Subcutaneous abdominal adipose tissue (tissue), 5 donors: Measurements from ENCODE around the gene TTC28.
"Not testable (repeated sequence)": the region's sequence is repeated elsewhere in the genome, so short reads cannot be mapped to it uniquely, and the experiment has no call there.

ENCODE experiments used
- H3K27ac ChIP-seq: one replicate; pipeline ENCODE4 v1.7.0; 2013; ENCODE audit warnings: low read depth, mild to moderate bottlenecking, inconsistent platforms, low read length, moderate library complexity
- H3K27me3 ChIP-seq, 5 donors: one replicate each; pipeline ENCODE4 v1.7.0; 2013; ENCODE audit warnings: low read length in 5 of 5, inconsistent platforms in 1 of 5; ENCODE audit not compliant: control insufficient read depth in 5 of 5, insufficient read depth in 4 of 5
- H3K36me3 ChIP-seq, 5 donors: one replicate each; pipeline ENCODE4 v1.7.0; 2013; ENCODE audit warnings: low read length in 5 of 5; ENCODE audit not compliant: control insufficient read depth in 5 of 5, insufficient read depth in 5 of 5
- H3K4me1 ChIP-seq, 5 donors: one replicate each; pipeline ENCODE4 v1.7.0; 2013; ENCODE audit warnings: low read length in 5 of 5, mild to moderate bottlenecking in 3 of 5, moderate library complexity in 1 of 5; ENCODE audit not compliant: control insufficient read depth in 5 of 5, insufficient read depth in 5 of 5
- H3K4me3 ChIP-seq, 5 donors: one replicate each; pipeline ENCODE4 v1.7.0; 2013; ENCODE audit warnings: low read length in 5 of 5, low read depth in 1 of 5
- H3K9ac ChIP-seq, 5 donors: one replicate each; pipeline ENCODE4 v1.7.0; 2013; ENCODE audit warnings: low read length in 5 of 5, mild to moderate bottlenecking in 4 of 5, moderate library complexity in 3 of 5
- H3K9me3 ChIP-seq, 5 donors: one replicate each; pipeline ENCODE4 v1.7.0; 2013; ENCODE audit warnings: low read length in 5 of 5; ENCODE audit not compliant: control insufficient read depth in 5 of 5
- donor health status: healthy.
- donor health status: healthy.
- donor health status: healthy.
- donor health status: healthy.
- donor health status: healthy.

Gene TTC28

GRCh38 chr22:28615423-28615822 is 64.2 kb downstream of the TTC28 start:
- H3K36me3 ChIP-seq, H3K27ac ChIP-seq, H3K27me3 ChIP-seq, H3K4me3 ChIP-seq, H3K4me1 ChIP-seq, H3K9ac ChIP-seq, H3K9me3 ChIP-seq: not testable (repeated sequence)

- no peaks in the 10 kb centered on the region for H3K27me3 ChIP-seq
- H3K9me3 ChIP-seq: no peaks in the 10 kb centered on the region
- no peaks in the 10 kb centered on the region for H3K36me3 ChIP-seq
- no peak overlapping the region for H3K27ac ChIP-seq
- H3K4me1 ChIP-seq: no peaks in the 10 kb centered on the region
- H3K9ac ChIP-seq: no peak overlapping the region
- no peak overlapping the region for H3K4me3 ChIP-seq
Observed at GRCh38 chr22:28609921-28610320, 69.7 kb downstream of the TTC28 start.

- Histone ChIP-seq H3K4me3 (no peak overlapping the region), H3K9ac (no peak overlapping the region), H3K4me1 (no peaks in the 10 kb centered on the region)
Observed at GRCh38 chr22:28608546-28608945, 71.1 kb downstream of the TTC28 start.

GRCh38 chr22:28607795-28608194 is 71.8 kb downstream of the TTC28 start:
- no peak overlapping the region for H3K9ac ChIP-seq
- no peak overlapping the region for H3K27ac ChIP-seq
- H3K4me3 ChIP-seq: no peak overlapping the region
- no peaks in the 10 kb centered on the region for H3K9me3 ChIP-seq
- no peaks in the 10 kb centered on the region for H3K4me1 ChIP-seq
- no peaks in the 10 kb centered on the region for H3K36me3 ChIP-seq
- H3K27me3 ChIP-seq: no peaks in the 10 kb centered on the region

More at GRCh38 chr22:28608546-28608945, 71.1 kb downstream of the TTC28 start:
- H3K27me3 ChIP-seq: no peaks in the 10 kb centered on the region
- no peaks in the 10 kb centered on the region for H3K9me3 ChIP-seq
- H3K36me3 ChIP-seq: no peaks in the 10 kb centered on the region
- H3K27ac ChIP-seq: no peak overlapping the region

GRCh38 chr22:28604966-28605761 is 74.5 kb downstream of the TTC28 start:
- no peak overlapping the region for H3K9ac ChIP-seq

GRCh38 chr22:28601915-28602314 is 77.7 kb downstream of the TTC28 start:
- Histone ChIP-seq H3K27ac (no peak overlapping the region), H3K9ac (peak overlapping the region in 1 of 5 donors; percentile 56)

More at GRCh38 chr22:28604966-28605761, 74.5 kb downstream of the TTC28 start:
- H3K27ac ChIP-seq: no peak overlapping the region
- no peaks in the 10 kb centered on the region for H3K4me1 ChIP-seq
- no peaks in the 10 kb centered on the region for H3K9me3 ChIP-seq
- H3K4me3 ChIP-seq: no peak overlapping the region
- no peaks in the 10 kb centered on the region for H3K27me3 ChIP-seq
- no peaks in the 10 kb centered on the region for H3K36me3 ChIP-seq

GRCh38 chr22:28600546-28601143 is 79.0 kb downstream of the TTC28 start:
- H3K36me3 ChIP-seq: no peaks in the 10 kb centered on the region
- no peaks in the 10 kb centered on the region for H3K9me3 ChIP-seq
- no peak overlapping the region for H3K9ac ChIP-seq
- no peaks in the 10 kb centered on the region for H3K27me3 ChIP-seq
- H3K4me3 ChIP-seq: no peak overlapping the region
- no peaks in the 10 kb centered on the region for H3K4me1 ChIP-seq
- H3K27ac ChIP-seq: no peak overlapping the region

More at GRCh38 chr22:28601915-28602314, 77.7 kb downstream of the TTC28 start:
- Histone ChIP-seq H3K36me3 (no peaks in the 10 kb centered on the region), H3K27me3 (no peaks in the 10 kb centered on the region), H3K4me3 (no peak overlapping the region), H3K9me3 (no peaks in the 10 kb centered on the region), H3K4me1 (no peaks in the 10 kb centered on the region)

- Histone ChIP-seq H3K27ac (no peak overlapping the region), H3K9ac (no peak overlapping the region), H3K9me3 (no peaks in the 10 kb centered on the region), H3K4me1 (peaks cover 0 to under 1% (median 0%) of the 10 kb centered on the region in 5 donors), H3K4me3 (no peak overlapping the region), H3K27me3 (no peaks in the 10 kb centered on the region), H3K36me3 (no peaks in the 10 kb centered on the region)
Observed at GRCh38 chr22:28599693-28600092, 79.9 kb downstream of the TTC28 start.

GRCh38 chr22:28597665-28598064 is 82.0 kb downstream of the TTC28 start:
- no peak overlapping the region for H3K4me3 ChIP-seq
- no peaks in the 10 kb centered on the region for H3K9me3 ChIP-seq
- peaks cover 0 to 3% (median 0%) of the 10 kb centered on the region in 5 donors for H3K4me1 ChIP-seq
- H3K27me3 ChIP-seq: no peaks in the 10 kb centered on the region
- H3K9ac ChIP-seq: no peak overlapping the region
- H3K27ac ChIP-seq: no peak overlapping the region
- H3K36me3 ChIP-seq: no peaks in the 10 kb centered on the region

- Histone ChIP-seq H3K4me1 (peaks cover 0 to 3% (median 0%) of the 10 kb centered on the region in 5 donors), H3K36me3 (no peaks in the 10 kb centered on the region), H3K9ac (no peak overlapping the region), H3K27me3 (no peaks in the 10 kb centered on the region), H3K9me3 (no peaks in the 10 kb centered on the region), H3K27ac (no peak overlapping the region), H3K4me3 (no peak overlapping the region)
Observed at GRCh38 chr22:28594797-28595462, 84.7 kb downstream of the TTC28 start.
